HepG2 (cell line): ENCODE measurements around the gene KCNMA1. TPM values are rescaled to one million over a fixed set of nuclear protein-coding genes. Genes with fewer than 3 reads are reported as not detected.

Experiments used
- ATAC-seq: fragments of 200-7000 bp; cut with Tn5 transposase; 3 replicates; pipeline ENCODE4 v1.9.1; 2020; ENCODE audit warnings: mild to moderate bottlenecking, moderate library complexity
- BruUV-seq: library from RNA; stranded (reverse); fragments of 400-500 nt; replicated peaks from 2 replicates; lab custom pipeline; 2021; lab: Mats Ljungman, UMichigan
- CTCF ChIA-PET: fragments of 300-600 bp; formaldehyde crosslinking; extraction: SDS; loops from one replicate; lab custom pipeline; 2021; ENCODE audit warnings: low total read pairs, inconsistent platforms, low intra/inter-chr PET ratio; lab: Yijun Ruan, JAX
- POLR2A ChIA-PET: fragments of 350-600 bp; sonication (Branson Sonifier 250); formaldehyde crosslinking; loops from one replicate; lab custom pipeline; 2020; ENCODE audit warnings: antibody characterized with exemption, inconsistent platforms; lab: Yijun Ruan, JAX
- DNase-seq: peaks from one replicate; pipeline ENCODE4 v3.0.0-alpha.2; 2015; ENCODE audit warnings: low spot score
- FAIRE-seq: peaks from 3 replicates; lab custom pipeline; 2011; peaks lifted over from hg19 to GRCh38; lab: Jason Lieb, UNC
- H2AFZ ChIP-seq: one replicate; pipeline ENCODE4 v1.6.1; 2011; ENCODE audit warnings: low read length, inconsistent platforms
- H3K27ac ChIP-seq: fragments of 300-600 bp; 3 replicates; pipeline ENCODE4 v1.8.0; 2011; ENCODE audit warnings: mixed run types, mild to moderate bottlenecking, mixed read lengths, low read length, inconsistent platforms; ENCODE audit not compliant: insufficient read depth; ENCODE audit errors: extremely low read length
- H3K27me3 ChIP-seq, 2 experiments: fragments of 200-600 bp in 1 of 2; 2 replicates in 1 of 2; 3 replicates in 1 of 2; pipeline versions ENCODE4 v1.6.0 to v1.8.0; 2011; ENCODE audit warnings: low read length in 2 of 2, mild to moderate bottlenecking in 2 of 2, moderate library complexity in 2 of 2, inconsistent platforms in 1 of 2; ENCODE audit not compliant: insufficient read depth in 2 of 2, control insufficient read depth in 1 of 2
- H3K36me3 ChIP-seq, 2 experiments: fragments of 200-600 bp in 1 of 2; replicated peaks in 1 of 2; 2 replicates in 1 of 2; 3 replicates in 1 of 2; pipeline versions ENCODE4 v1.5.1 to v1.8.0; 2011; ENCODE audit warnings: low read length in 2 of 2, inconsistent platforms in 1 of 2; ENCODE audit not compliant: insufficient read depth in 2 of 2, control insufficient read depth in 1 of 2
- H3K4me1 ChIP-seq: 2 replicates; pipeline ENCODE4 v1.5.1; 2012; ENCODE audit warnings: low read length, inconsistent platforms; ENCODE audit not compliant: insufficient read depth
- H3K4me2 ChIP-seq: 2 replicates; pipeline ENCODE4 v1.6.0; 2011; ENCODE audit warnings: low read depth, low read length, inconsistent platforms
- H3K4me3 ChIP-seq, 3 experiments: fragments of 200-600 bp in 1 of 3; sonication (generic), shearing (Covaris generic) in 1 of 3; replicated peaks in 1 of 3; 2 replicates each; pipeline ENCODE4 v1.5.1; 2011 to 2016; ENCODE audit warnings: low read length in 3 of 3, inconsistent platforms in 2 of 3, low read depth in 2 of 3, mild to moderate bottlenecking in 2 of 3, control low read depth in 1 of 3, mixed read lengths in 1 of 3; ENCODE audit not compliant: insufficient read depth in 1 of 3
- H3K79me2 ChIP-seq: one replicate; pipeline ENCODE4 v1.6.1; 2011; ENCODE audit warnings: low read length, inconsistent platforms; ENCODE audit not compliant: insufficient read depth
- H3K9ac ChIP-seq: 2 replicates; pipeline ENCODE4 v1.6.0; 2011; ENCODE audit warnings: mild to moderate bottlenecking, low read depth, low read length, inconsistent platforms; ENCODE audit not compliant: insufficient read depth
- H3K9me3 ChIP-seq: 2 replicates; pipeline ENCODE4 v1.5.1; 2012; ENCODE audit warnings: mild to moderate bottlenecking, low read length
- H4K20me1 ChIP-seq: 2 replicates; pipeline ENCODE4 v1.6.0; 2011; ENCODE audit warnings: inconsistent platforms, mild to moderate bottlenecking, low read length, moderate library complexity; ENCODE audit not compliant: insufficient read depth
- CC2D1A ChIP-seq: sonication (generic); formaldehyde crosslinking; IDR thresholded peaks from 2 replicates; pipeline ENCODE4 v1.8.1; 2023; ENCODE audit warnings: mild to moderate bottlenecking, missing genetic modification reagents
- CHD4 ChIP-seq: fragments of 200-600 bp; sonication (generic); IDR thresholded peaks from 2 replicates; pipeline ENCODE4 v1.7.0; 2017; ENCODE audit warnings: mild to moderate bottlenecking, low read length, borderline replicate concordance
- DMAP1 ChIP-seq: IDR thresholded peaks from 2 replicates; pipeline ENCODE4 v1.6.1; 2016
- GABPA ChIP-seq, 2 experiments: IDR thresholded peaks; 2 replicates each; pipeline ENCODE4 v1.6.1; 2011 to 2016; ENCODE audit warnings: low read depth in 2 of 2, low read length in 1 of 2, missing biosample characterization in 1 of 2, missing genetic modification characterization in 1 of 2
- GPN1 ChIP-seq: sonication (generic); formaldehyde crosslinking; IDR thresholded peaks from 2 replicates; pipeline ENCODE4 v1.5.1; 2020; ENCODE audit warnings: missing genetic modification reagents, borderline replicate concordance
- IKZF5 ChIP-seq: IDR thresholded peaks from 2 replicates; pipeline ENCODE4 v1.6.1; 2018; ENCODE audit warnings: missing genetic modification reagents, mild to moderate bottlenecking, missing compliant biosample characterization
- MYNN ChIP-seq: sonication (generic); formaldehyde crosslinking; IDR thresholded peaks from 2 replicates; pipeline ENCODE4 v1.4.0; 2020; ENCODE audit warnings: mild to moderate bottlenecking, low read depth, missing genetic modification reagents
- NCOA1 ChIP-seq: sonication (generic); formaldehyde crosslinking; IDR thresholded peaks from 2 replicates; pipeline ENCODE4 v1.9.0; 2021; ENCODE audit warnings: missing genetic modification reagents
- NFRKB ChIP-seq: fragments of 450-650 bp; IDR thresholded peaks from 2 replicates; pipeline ENCODE4 v1.6.1; 2017
- PAWR ChIP-seq: sonication (generic); formaldehyde crosslinking; IDR thresholded peaks from 2 replicates; pipeline ENCODE4 v1.4.0; 2020; ENCODE audit warnings: missing genetic modification reagents, mild to moderate bottlenecking, borderline replicate concordance
- POLR2AphosphoS5 ChIP-seq: IDR thresholded peaks from 2 replicates; pipeline ENCODE4 v1.6.1; 2012; ENCODE audit warnings: low read depth, low read length
- SMAD9 ChIP-seq: sonication (generic); formaldehyde crosslinking; IDR thresholded peaks from 2 replicates; pipeline ENCODE4 v1.5.1; 2020; ENCODE audit warnings: mild to moderate bottlenecking, missing genetic modification reagents
- TP53 ChIP-seq: sonication (generic); formaldehyde crosslinking; conservative IDR thresholded peaks from 2 replicates; pipeline ENCODE4 v1.4.0; 2020; ENCODE audit warnings: missing genetic modification reagents
- ZBTB7A ChIP-seq: sonication (generic); formaldehyde crosslinking; IDR thresholded peaks from 2 replicates; pipeline ENCODE4 v1.8.0; 2022; ENCODE audit warnings: mild to moderate bottlenecking, missing genetic modification reagents
- ZNF75D ChIP-seq: sonication (generic); formaldehyde crosslinking; IDR thresholded peaks from 2 replicates; pipeline ENCODE4 v1.8.1; 2023; ENCODE audit warnings: missing genetic modification reagents, mild to moderate bottlenecking, borderline replicate concordance
- ZNF770 ChIP-seq: sonication (generic); formaldehyde crosslinking; IDR thresholded peaks from 2 replicates; pipeline ENCODE4 v1.5.0; 2020; ENCODE audit warnings: mild to moderate bottlenecking, missing genetic modification reagents
- ZNF790 ChIP-seq: sonication (generic); formaldehyde crosslinking; IDR thresholded peaks from 2 replicates; pipeline ENCODE4 v1.8.0; 2022; ENCODE audit warnings: missing genetic modification reagents, mild to moderate bottlenecking, borderline replicate concordance
- WGBS: methylation state at CpG from one replicate; pipeline ENCODE4 v1.1.6; 2017; ENCODE audit warnings: low lambda C conversion rate; 5-methylcytosine and 5-hydroxymethylcytosine counted together
- in situ Hi-C: cut with HindIII; loops from 2 replicates; pipeline ENCODE4 v1.10.0; 2017; ENCODE audit warnings: low pct_unique_long_range_greater_than_20kb; ENCODE audit not compliant: extremely low pct_ligation_motif_present
- intact Hi-C: fragments of 100-400 bp; cut with micrococcal nuclease; formaldehyde crosslinking; loops from one replicate; pipeline ENCODE4 v1.10.0; 2022; ENCODE audit not compliant: unreplicated experiment
- polyA plus RNA-seq, 8 experiments: library from polyadenylated mRNA; depleted of rRNA in 3 of 8; stranded (reverse) in 7 of 8; unstranded in 1 of 8; fragments of >200 nt; fragmentation: Illumina TruSeq in 4 of 8; extraction: Trizol in 4 of 8; gene quantifications; 2 replicates each; pipeline versions ENCODE4 v1.2.1 to v1.2.3, GENCODE V29; 2011 to 2016; ENCODE audit warnings: low read depth in 4 of 8, missing spikeins in 1 of 8, mixed read lengths in 1 of 8; ENCODE audit not compliant: insufficient read depth in 1 of 8
- total RNA-seq, 5 experiments: library from RNA; depleted of rRNA; stranded (reverse); fragments of >200 nt; fragmentation: Illumina TruSeq; extraction: Trizol; gene quantifications; 2 replicates each; pipeline ENCODE4 v1.2.3, GENCODE V29; 2016; ENCODE audit warnings: low read depth in 1 of 5

The KCNMA1 gene
- total and polyA plus RNA-seq, 2 of the 13 experiments (the other 11 are each of a cell fraction or from before 2014, with no cell fraction given), result 0.02 TPM; not detected in 1

GRCh38 chr10:77087366-77087765, 550.2 kb downstream of the KCNMA1 start (continued):
- TF ChIP-seq ZBTB7A (CRISPR knock-in tag), result no peak

GRCh38 chr10:77086081-77086480, 551.5 kb downstream of the KCNMA1 start:
- Histone ChIP-seq H3K27ac (no peak overlapping the region), H3K36me3 (no peaks in the 10 kb centered on the region), H4K20me1 (no peaks in the 10 kb centered on the region), H3K4me1 (no peaks in the 10 kb centered on the region), H3K4me2 (no peak overlapping the region), H3K4me3 (no peak overlapping the region), H3K79me2 (no peaks in the 10 kb centered on the region), H3K9me3 (no peaks in the 10 kb centered on the region), H2AFZ (no peak overlapping the region), H3K27me3 (peaks cover 0 to 7% of the 10 kb centered on the region in 2 experiments; a peak in 2 of 5 replicates), H3K9ac (no peak overlapping the region)
- no peak for FAIRE-seq
- CTCF ChIA-PET, result no interaction called here
- no peak for DNase-seq
- POLR2A ChIA-PET, result no interaction called here
- in situ Hi-C loops, result no loop called here
- intact Hi-C loops, result no loop called here
- no peak for ATAC-seq
- 0% methylated on average over 1 of the region's 1 CpG for WGBS
- BruUV-seq, result no TSS peak
- no peak for TF ChIP-seq CC2D1A
- TF ChIP-seq ZNF790 (CRISPR knock-in tag), result no peak

GRCh38 chr10:77085344-77085743, 552.3 kb downstream of the KCNMA1 start:
- in situ Hi-C loops, result no loop called here
- POLR2A ChIA-PET, result no interaction called here
- H3K36me3 ChIP-seq, result no peaks in the 10 kb centered on the region
- no peaks in the 10 kb centered on the region for H3K79me2 ChIP-seq
- DNase-seq (no peak), FAIRE-seq (no peak), ATAC-seq (no peak)
- intact Hi-C loops, result no loop called here
- CTCF ChIA-PET, result no interaction called here
- H3K9ac ChIP-seq, result no peak overlapping the region
- no TSS peak for BruUV-seq
- H3K27me3 ChIP-seq, result peaks cover 0 to 1% of the 10 kb centered on the region in 2 experiments; a peak in 2 of 5 replicates
- H4K20me1 ChIP-seq, result no peaks in the 10 kb centered on the region
- no peaks in the 10 kb centered on the region for H3K9me3 ChIP-seq
- no peaks in the 10 kb centered on the region for H3K4me1 ChIP-seq
- no peak overlapping the region for H3K27ac ChIP-seq
- H3K4me2 ChIP-seq, result no peak overlapping the region
- WGBS, result under 1% methylated on average over 4 of the region's 4 CpGs
- no peak overlapping the region for H2AFZ ChIP-seq
- no peak overlapping the region for H3K4me3 ChIP-seq
- TF ChIP-seq CHD4 (no peak), IKZF5 (CRISPR knock-in tag) (no peak), NCOA1 (no peak), SMAD9 (CRISPR knock-in tag) (no peak), GPN1 (CRISPR knock-in tag) (no peak), NFRKB (no peak), ZNF75D (no peak), MYNN (CRISPR knock-in tag) (no peak), POLR2AphosphoS5 (no peak), GABPA (IDR thresholded peaks at IDR 0.05; ENCODE audit: low read depth, low read length) (no peak), GABPA (CRISPR knock-in tag; IDR thresholded peaks at IDR 0.05; ENCODE audit: low read depth) (no peak), ZNF770 (CRISPR knock-in tag) (no peak), TP53 (CRISPR knock-in tag) (no peak), PAWR (CRISPR knock-in tag) (no peak), DMAP1 (CRISPR knock-in tag) (no peak)
